Measurements from ENCODE around the gene TCAIM.

TCAIM gene

DNA sequence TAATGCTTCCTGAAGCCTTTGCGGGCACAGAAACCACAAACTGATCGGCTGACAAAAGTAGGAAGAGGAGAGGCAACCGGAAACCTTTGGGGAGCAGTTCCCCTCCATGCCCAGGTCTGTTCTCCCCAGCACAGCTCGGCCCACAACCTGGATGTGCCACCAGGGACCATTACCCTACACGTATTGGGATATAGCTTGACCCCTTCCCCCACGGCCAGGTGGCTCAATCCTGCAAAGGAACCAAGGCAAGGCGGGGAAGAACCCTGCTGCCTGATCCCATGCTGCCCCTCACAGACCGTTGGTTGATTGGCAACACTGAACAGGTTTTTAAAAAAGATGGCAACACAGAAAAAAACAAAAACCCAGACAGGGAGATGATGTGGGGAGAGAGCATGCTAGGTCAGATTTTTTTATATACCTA lies 19.7 kb upstream of the TCAIM start:
- H3K27ac ChIP-seq, result no peak overlapping the region
- TF ChIP-seq, protein P1, sequence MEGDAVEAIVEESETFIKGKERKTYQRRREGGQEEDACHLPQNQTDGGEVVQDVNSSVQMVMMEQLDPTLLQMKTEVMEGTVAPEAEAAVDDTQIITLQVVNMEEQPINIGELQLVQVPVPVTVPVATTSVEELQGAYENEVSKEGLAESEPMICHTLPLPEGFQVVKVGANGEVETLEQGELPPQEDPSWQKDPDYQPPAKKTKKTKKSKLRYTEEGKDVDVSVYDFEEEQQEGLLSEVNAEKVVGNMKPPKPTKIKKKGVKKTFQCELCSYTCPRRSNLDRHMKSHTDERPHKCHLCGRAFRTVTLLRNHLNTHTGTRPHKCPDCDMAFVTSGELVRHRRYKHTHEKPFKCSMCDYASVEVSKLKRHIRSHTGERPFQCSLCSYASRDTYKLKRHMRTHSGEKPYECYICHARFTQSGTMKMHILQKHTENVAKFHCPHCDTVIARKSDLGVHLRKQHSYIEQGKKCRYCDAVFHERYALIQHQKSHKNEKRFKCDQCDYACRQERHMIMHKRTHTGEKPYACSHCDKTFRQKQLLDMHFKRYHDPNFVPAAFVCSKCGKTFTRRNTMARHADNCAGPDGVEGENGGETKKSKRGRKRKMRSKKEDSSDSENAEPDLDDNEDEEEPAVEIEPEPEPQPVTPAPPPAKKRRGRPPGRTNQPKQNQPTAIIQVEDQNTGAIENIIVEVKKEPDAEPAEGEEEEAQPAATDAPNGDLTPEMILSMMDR (conservative IDR thresholded peaks at IDR 0.05), result peak; percentile 24; the same call in 1 of the 2 replicates

DNA sequence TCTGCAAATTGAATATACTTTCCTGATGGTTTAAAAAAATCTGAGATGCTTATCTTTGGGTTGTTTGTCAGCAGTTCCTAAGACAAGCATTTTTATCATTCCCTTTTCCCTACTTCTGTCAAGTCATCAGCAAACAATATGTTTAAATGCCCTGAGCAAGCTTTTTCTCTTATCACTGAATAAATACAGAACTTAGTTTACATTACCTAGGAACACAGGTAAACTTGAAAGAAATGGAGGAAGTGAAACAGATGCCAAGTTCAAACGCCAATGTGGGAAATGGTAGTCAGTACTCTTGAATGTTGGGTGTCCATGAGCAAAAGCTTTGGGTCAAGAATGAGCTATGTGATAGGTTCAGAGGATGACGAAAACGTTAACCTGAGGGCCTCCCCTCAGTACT lies 17.2 kb upstream of the TCAIM start:
- TF ChIP-seq, protein P1 (conservative IDR thresholded peaks at IDR 0.05), result no peak
- H3K27ac ChIP-seq, result peak overlapping the region; percentile 51

- TF ChIP-seq, protein P1 (conservative IDR thresholded peaks at IDR 0.05), result peak; percentile 94
- H3K27ac ChIP-seq, result peak overlapping the region; percentile 11; the same call in 1 of the 2 replicates
Measured at GRCh38 chr3:44323341-44323955, 15.1 kb upstream of the TCAIM start.

DNA sequence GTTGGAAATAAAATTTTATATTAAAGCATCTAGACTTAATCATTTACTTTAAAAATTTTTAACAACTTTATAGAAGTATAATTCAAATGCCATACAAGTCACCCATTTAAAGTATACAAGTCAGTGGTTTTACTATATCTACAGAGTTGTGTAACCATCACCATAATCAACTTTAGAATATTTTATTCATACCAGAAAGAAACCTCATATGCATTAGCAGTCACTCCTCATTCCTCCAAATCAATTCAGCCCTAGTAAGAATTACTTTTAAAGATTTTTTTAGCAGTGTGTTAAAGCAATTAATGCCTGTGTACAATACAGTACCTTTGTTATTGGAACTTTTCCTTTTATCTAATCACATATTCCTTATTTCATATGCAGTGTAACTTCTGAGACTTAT lies 14.0 kb upstream of the TCAIM start:
- TF ChIP-seq, protein P1 (conservative IDR thresholded peaks at IDR 0.05), result no peak
- H3K27ac ChIP-seq, result no peak overlapping the region

- no peak overlapping the region for H3K27ac ChIP-seq
- TF ChIP-seq, protein P1 (conservative IDR thresholded peaks at IDR 0.05), result no peak
Measured at GRCh38 chr3:44326019-44326418, 12.5 kb upstream of the TCAIM start.

DNA sequence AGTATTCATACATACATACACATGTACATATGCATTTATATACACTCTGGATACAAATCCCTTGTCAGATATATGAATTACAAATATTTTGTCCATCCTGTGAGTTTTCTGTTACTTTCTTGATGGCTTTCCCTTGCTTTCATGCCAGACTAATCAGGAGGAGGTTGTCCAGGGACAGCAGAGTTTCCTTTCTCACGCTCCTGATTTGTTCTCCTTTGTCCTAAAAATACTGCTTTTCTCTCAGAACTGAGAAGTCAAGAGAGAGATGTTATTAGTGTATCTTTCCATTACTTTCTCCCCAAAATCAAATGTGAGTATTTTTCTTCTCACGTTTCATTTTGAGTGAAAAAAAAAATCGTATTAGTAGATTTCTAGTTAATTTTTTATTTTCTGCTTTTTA lies 12.1 kb upstream of the TCAIM start:
- H3K27ac ChIP-seq, result no peak overlapping the region
- TF ChIP-seq, protein P1 (conservative IDR thresholded peaks at IDR 0.05), result no peak

- H3K27ac ChIP-seq, result no peak overlapping the region
- TF ChIP-seq, protein P1 (conservative IDR thresholded peaks at IDR 0.05), result no peak
Measured at GRCh38 chr3:44329946-44330345, 8.6 kb upstream of the TCAIM start.

Data from VCaP (cell line).